ENCODE measurements around the gene GJB6. TPM values are rescaled to one million over a fixed set of nuclear protein-coding genes. Genes with fewer than 3 reads are reported as not detected.

The GJB6 gene
- total RNA-seq, 1 experiment from 2014 or later, result not detected

DNA sequence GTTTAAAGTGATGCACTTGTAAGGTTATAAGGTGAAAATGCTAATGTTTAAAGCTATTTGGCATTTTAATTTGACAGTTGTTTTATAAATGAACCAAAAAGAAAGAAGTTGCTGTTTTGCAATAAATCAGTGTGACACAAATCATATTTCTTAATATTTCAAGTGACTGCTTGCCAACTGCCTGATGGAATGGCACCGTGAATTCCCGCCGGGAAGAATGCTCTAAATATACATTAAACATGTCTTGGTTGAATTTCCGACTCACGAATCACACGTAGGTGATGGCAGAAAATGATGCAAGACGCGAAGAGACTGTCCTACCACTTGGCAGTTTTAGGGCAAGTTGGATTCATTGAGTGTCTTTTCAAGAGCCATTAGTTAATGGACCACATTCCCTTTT is 36.3 kb downstream of the GJB6 start:
- H3K36me3 ChIP-seq (ENCODE audit: low read depth), result no peaks in the 10 kb centered on the region
- H3F3A ChIP-seq (ENCODE audit: insufficient read depth, low read depth), result peaks cover 11% of the 10 kb centered on the region; the same call in 1 of the 2 replicates
- intact Hi-C loops (cut with micrococcal nuclease; ENCODE audit: unreplicated experiment), result loop anchor here (10.0 kb wide), 1 partner anchor 729 kb away; no protein-coding TSS in a partner anchor
- H3K27me3 ChIP-seq (ENCODE audit: insufficient read depth, low read depth), result no peaks in the 10 kb centered on the region
- H4K20me1 ChIP-seq (ENCODE audit: insufficient read depth), result no peaks in the 10 kb centered on the region
- peaks cover 8% of the 10 kb centered on the region for H3K4me1 ChIP-seq (replicated peaks; ENCODE audit: insufficient read depth)
- H2AFZ ChIP-seq, result no peak overlapping the region
- BruUV-seq (replicated peaks), result no TSS peak
- ChIA-PET POLR2A (ENCODE audit: unreplicated experiment) (no interaction called here), CTCF (interaction anchor here (0.6 kb wide), 1 partner anchor 819 kb away, joined by 3 read pairs; no protein-coding TSS in a partner anchor)
- no peak overlapping the region for H3K27ac ChIP-seq
- no peak for DNase-seq
- TF ChIP-seq, protein P1, sequence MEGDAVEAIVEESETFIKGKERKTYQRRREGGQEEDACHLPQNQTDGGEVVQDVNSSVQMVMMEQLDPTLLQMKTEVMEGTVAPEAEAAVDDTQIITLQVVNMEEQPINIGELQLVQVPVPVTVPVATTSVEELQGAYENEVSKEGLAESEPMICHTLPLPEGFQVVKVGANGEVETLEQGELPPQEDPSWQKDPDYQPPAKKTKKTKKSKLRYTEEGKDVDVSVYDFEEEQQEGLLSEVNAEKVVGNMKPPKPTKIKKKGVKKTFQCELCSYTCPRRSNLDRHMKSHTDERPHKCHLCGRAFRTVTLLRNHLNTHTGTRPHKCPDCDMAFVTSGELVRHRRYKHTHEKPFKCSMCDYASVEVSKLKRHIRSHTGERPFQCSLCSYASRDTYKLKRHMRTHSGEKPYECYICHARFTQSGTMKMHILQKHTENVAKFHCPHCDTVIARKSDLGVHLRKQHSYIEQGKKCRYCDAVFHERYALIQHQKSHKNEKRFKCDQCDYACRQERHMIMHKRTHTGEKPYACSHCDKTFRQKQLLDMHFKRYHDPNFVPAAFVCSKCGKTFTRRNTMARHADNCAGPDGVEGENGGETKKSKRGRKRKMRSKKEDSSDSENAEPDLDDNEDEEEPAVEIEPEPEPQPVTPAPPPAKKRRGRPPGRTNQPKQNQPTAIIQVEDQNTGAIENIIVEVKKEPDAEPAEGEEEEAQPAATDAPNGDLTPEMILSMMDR (conservative IDR thresholded peaks at IDR 0.05), result no peak
- TF ChIP-seq EZH2 (IDR thresholded peaks at IDR 0.05; ENCODE audit: low read depth), result no peak
- H3K9me3 ChIP-seq (ENCODE audit: insufficient read depth, low read depth), result 0 out of 2 replicates have a peak, but pooled peaks cover 7% of the 10 kb centered on the region
- H3K79me2 ChIP-seq (ENCODE audit: low read depth), result no peaks in the 10 kb centered on the region
- H3K4me3 ChIP-seq, result no peak overlapping the region
- H3K9me2 ChIP-seq (ENCODE audit: insufficient read depth), result no peaks in the 10 kb centered on the region
- no peak overlapping the region for H3K4me2 ChIP-seq

DNA sequence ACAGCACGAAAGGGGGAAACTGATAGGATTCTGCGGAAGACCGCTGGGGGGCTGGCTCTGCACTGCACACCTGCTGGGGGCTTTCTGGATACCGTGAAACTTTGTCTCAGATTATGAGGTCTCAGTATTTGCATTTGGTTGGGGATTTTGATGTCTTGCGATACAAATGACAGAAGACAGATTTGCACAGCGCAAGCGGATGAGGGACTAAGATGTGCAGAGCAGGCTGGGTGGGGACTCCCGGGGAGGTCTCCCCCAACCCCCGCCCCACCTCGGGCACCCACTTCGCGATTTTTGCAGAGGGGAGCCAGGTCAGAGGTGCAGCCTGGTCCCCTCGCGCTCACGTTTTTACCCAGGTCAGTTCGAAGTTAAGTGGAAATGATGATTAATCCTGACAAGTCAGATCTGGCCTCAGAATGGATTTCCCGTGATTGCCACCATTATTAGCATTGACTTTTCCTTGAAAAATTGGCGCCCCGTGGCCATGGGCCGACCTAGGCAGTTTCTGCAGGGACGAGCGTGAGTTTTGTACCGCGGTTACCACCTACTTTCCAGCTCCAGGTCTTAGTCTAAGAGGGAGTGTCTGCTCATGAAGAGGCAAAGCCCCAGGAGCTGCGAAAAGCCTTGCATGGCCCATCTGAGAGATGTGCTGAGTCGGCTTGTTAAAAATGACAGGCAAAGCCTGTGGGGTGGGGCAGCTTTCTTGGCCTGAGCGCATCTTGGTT is 38.0 kb downstream of the GJB6 start:
- Histone ChIP-seq H3K4me1 (replicated peaks; ENCODE audit: insufficient read depth) (peaks cover 19% of the 10 kb centered on the region), H3K27me3 (ENCODE audit: insufficient read depth, low read depth) (no peaks in the 10 kb centered on the region), H2AFZ (no peak overlapping the region), H3F3A (ENCODE audit: insufficient read depth, low read depth) (peaks cover 16% of the 10 kb centered on the region; the same call in 1 of the 2 replicates), H3K4me3 (no peak overlapping the region), H3K36me3 (ENCODE audit: low read depth) (peaks cover 11% of the 10 kb centered on the region; the same call in 1 of the 2 replicates), H3K79me2 (ENCODE audit: low read depth) (peaks cover 13% of the 10 kb centered on the region; the same call in 1 of the 2 replicates), H4K20me1 (ENCODE audit: insufficient read depth) (no peaks in the 10 kb centered on the region; the same call in 1 of the 2 replicates), H3K27ac (no peak overlapping the region), H3K9me3 (ENCODE audit: insufficient read depth, low read depth) (no peaks in the 10 kb centered on the region), H3K4me2 (no peak overlapping the region), H3K9me2 (ENCODE audit: insufficient read depth) (no peaks in the 10 kb centered on the region)
- BruUV-seq (replicated peaks), result no TSS peak
- intact Hi-C loops (cut with micrococcal nuclease; ENCODE audit: unreplicated experiment), result loop anchor here (10.0 kb wide), 1 partner anchor 731 kb away; no protein-coding TSS in a partner anchor
- ChIA-PET POLR2A (ENCODE audit: unreplicated experiment) (no interaction called here), CTCF (no interaction called here)
- DNase-seq, result no peak
- TF ChIP-seq, protein P1 (conservative IDR thresholded peaks at IDR 0.05), result no peak
- no peak for TF ChIP-seq EZH2 (IDR thresholded peaks at IDR 0.05; ENCODE audit: low read depth)

DNA sequence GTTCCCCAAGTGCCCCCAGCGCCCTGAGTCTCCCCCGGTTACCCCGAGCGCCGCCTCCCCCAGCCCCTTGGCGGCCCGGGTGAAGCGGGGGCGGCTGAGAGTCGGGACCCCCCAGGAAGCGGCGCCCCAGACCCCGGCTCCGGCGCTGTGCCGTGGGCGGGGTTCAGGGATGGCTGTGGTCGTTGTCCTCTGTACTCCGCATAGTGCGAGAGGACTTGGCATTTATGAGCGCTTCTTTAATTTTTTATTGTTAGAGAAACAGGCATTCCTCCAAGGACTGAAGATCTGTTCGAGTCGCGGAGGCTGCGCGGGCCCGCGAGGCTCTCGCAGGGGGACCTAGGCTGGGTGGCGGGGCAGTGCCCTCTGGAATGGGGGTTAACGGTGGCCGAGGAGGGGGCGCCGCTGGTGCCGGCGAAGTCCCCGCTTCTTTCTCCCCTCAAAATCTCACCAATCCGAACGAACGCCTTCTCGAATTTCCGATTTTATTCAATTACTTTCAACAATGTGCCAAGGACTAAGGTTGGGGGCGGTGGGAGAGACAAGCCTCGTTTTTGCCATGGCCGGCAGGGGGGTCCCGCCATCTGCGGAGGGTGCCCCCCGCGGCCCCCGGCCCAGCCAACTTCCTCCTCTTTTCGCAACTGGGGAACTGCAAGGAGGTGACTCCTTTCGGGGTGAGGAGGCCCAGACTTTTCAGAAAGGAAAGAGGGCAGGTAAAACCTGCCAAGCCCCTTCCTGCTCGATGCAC is 38.8 kb downstream of the GJB6 start:
- no peak for DNase-seq
- peak overlapping the region; percentile 96 for H2AFZ ChIP-seq

More for the DNA sequence above, 38.8 kb downstream of the GJB6 start:
- CTCF ChIA-PET, result no interaction called here
- Histone ChIP-seq H3K4me1 (replicated peaks; ENCODE audit: insufficient read depth) (peaks cover 19% of the 10 kb centered on the region), H3K36me3 (ENCODE audit: low read depth) (peaks cover 11% of the 10 kb centered on the region; the same call in 1 of the 2 replicates), H3K4me2 (peak overlapping the region; percentile 85), H4K20me1 (ENCODE audit: insufficient read depth) (no peaks in the 10 kb centered on the region; the same call in 1 of the 2 replicates), H3F3A (ENCODE audit: insufficient read depth, low read depth) (peaks cover 16% of the 10 kb centered on the region; the same call in 1 of the 2 replicates), H3K27ac (no peak overlapping the region), H3K27me3 (ENCODE audit: insufficient read depth, low read depth) (no peaks in the 10 kb centered on the region), H3K79me2 (ENCODE audit: low read depth) (peaks cover 13% of the 10 kb centered on the region; the same call in 1 of the 2 replicates), H3K9me3 (ENCODE audit: insufficient read depth, low read depth) (no peaks in the 10 kb centered on the region), H3K9me2 (ENCODE audit: insufficient read depth) (no peaks in the 10 kb centered on the region), H3K4me3 (peak overlapping the region; percentile 70; the same call in 1 of the 2 replicates)
- POLR2A ChIA-PET (ENCODE audit: unreplicated experiment), result no interaction called here
- BruUV-seq (replicated peaks), result no TSS peak
- no peak for TF ChIP-seq EZH2 (IDR thresholded peaks at IDR 0.05; ENCODE audit: low read depth)
- TF ChIP-seq, protein P1 (conservative IDR thresholded peaks at IDR 0.05), result no peak
- intact Hi-C loops (cut with micrococcal nuclease; ENCODE audit: unreplicated experiment), result loop anchor here (10.0 kb wide), 1 partner anchor 731 kb away; no protein-coding TSS in a partner anchor

Data from PC-9 (cell line).